Activated CD8-positive, alpha-beta memory T cell treated with anti-CD3 and anti-CD28 coated beads, Interleukin-2, amount 50 U/mL, for 24 hours (primary cell): ENCODE data around the gene MRGPRF.

Source experiments
- DNase-seq: peaks from one replicate; pipeline ENCODE4 v3.0.0-alpha.2; 2020; ENCODE audit errors: extremely low read depth

MRGPRF gene

GRCh38 chr11:69022260-69022659, 9.2 kb upstream of the MRGPRF start:
- no peak for DNase-seq

GRCh38 chr11:69018924-69019323, 5.9 kb upstream of the MRGPRF start:
- no peak for DNase-seq

DNA sequence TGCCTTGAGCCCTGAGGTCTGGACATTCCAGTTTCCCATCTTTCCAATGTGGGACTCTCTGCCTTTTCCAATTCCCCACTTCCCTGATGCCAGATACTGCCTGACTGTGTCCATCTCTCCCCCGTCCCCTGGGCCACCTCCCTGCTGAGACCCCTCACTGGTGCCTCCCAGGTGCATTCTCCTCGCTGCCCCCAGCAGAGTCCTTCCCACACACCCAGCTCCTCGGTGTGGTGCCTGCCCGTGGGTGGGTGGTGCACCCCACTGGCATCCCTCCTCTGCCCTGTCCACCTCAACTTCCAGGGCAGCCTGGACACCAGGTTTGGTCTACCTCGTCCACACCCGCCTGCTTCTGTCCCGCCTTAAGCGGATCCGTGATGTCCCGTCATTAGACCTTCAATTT, 4.9 kb upstream of the MRGPRF start:
- no peak for DNase-seq

- DNase-seq: no peak
Measured at GRCh38 chr11:69014898-69015549, 2.0 kb upstream of the MRGPRF start.

GRCh38 chr11:69014084-69014851, 1.2 kb upstream of the MRGPRF start:
- no peak for DNase-seq

DNA sequence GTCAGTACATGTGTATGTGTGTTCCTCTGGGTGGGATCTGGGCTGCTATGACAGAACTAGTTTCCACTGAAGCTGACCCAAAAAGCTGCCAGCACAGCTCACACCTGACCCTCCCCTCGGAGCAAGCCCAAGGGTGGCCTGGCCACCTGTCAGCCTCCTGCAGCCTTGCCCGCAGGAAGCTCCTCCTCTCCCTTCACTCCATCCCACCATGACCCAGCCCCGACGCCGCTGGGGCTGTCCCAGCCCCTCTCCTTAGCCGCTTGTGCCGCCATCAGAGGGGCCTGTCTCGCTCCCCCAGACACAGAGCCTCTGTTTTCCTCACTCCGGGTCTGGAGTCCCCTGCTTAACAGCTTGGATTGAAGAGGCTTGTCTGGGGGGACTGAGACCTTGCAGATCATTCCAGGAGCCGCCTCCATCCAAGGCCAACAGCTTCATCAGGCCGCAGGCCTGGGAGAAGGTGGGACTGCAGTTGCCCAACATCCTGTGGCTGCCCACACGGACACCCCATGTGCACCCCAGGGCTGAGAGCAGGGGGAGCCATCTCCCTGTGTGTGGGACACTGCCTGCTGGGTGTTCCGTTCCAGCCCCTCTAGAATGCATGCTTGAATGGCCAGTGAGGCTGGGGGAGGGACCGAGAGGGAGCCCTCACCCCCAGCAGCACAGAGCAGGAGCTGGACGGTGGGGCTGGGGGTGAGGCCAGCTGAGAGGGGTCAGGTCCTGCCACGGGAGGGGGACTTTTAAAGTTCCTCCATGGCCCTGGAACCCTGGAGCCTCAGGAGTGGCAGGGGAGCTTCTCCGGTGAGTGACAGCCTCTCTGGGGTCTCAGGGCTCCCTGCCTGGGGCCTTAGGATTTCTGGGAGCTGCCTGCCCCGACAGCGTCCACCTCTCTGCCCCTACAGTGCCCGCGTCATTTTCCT, 696 bp downstream of the MRGPRF start:
- no peak for DNase-seq

DNA sequence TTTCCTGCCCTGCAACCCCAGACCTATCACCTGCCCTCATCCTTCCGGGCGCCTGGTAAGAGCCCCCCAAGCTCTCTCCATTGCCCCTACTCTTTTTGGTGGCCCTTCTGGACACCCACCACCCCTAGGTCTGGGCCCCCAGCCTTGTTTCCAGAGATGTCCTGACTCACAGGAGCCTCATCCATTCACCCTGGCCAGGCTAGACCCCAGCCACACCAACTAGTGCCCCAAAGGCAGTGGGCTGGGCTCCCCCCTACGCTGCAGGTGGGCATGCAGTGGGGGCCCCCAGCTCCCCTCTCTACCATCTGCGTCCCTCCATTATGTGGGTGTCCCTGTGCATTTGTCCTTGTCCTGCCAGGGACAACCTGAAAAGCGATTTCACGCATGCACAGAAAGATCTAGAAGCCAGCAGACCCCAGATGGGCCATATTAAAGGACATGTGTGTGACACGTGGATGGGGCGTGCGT, 1.4 kb downstream of the MRGPRF start:
- no peak for DNase-seq

GRCh38 chr11:69010964-69011623, 2.0 kb downstream of the MRGPRF start:
- DNase-seq: no peak

DNA sequence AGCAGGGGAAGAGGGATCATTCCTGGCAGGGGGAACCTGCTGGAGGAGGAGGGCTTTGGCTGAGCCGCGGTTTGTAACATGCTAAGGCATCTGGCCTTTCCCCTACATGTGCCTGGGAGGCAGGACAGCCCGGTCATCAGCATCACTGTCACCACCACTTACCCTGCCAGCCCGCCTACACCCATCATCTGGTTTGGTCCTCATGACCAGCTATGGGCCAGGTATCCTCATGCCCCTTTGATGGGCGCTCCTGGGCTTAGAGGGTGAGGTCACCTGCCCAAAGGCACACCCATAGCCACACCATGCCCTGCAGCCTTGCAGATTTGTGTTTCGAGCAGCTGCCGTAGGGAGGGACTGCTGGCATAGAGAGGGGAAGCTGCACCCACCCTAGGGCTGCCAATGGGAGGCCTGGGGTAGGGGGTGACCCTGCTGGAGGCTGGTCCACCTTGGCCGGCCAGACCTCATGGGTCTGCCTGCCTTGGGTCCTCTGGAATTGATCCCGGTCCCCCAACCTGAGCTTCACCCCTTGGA, 2.6 kb downstream of the MRGPRF start:
- DNase-seq: no peak

DNA sequence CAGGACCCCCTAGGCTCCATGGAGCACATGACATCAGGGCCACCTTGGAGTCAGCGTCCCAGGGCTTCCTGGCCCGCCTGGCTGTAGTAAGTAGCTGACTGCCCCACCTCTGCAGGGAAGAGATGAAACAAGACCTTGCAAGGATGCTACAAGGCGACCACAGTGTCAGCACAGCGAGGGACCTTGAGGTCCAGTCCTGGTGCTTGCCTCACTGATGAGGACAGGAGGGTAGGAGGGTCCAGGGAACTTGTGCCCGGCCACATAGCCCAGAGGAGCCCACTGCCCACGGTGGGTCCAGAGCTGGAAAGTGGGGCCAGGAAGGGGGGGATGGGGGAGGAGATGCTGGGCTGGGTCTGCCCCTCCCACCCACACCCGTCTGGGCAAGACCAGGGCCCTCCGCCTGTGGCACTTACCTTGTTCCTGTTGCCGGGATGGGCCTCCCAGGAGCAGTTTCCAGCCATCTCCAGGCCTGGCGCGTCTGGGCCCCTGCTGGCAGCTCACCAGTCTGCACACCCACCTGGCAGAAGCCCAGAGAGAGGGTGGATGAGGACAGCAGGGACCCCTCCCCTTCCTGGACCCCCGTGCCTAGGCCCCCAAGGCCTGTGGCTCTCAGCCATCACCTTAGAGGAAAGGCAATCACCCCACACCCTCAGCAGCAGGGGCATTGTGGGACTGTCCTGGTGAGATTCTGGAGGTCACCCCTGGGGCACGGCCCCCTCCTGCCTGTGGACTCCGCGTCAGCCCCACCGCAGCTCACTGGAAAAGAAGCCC, 3.4 kb downstream of the MRGPRF start:
- no peak for DNase-seq

GRCh38 chr11:69008737-69009440, 4.2 kb downstream of the MRGPRF start:
- no peak for DNase-seq

- no peak for DNase-seq
Measured at GRCh38 chr11:69007975-69008381, 5.1 kb downstream of the MRGPRF start.

DNA sequence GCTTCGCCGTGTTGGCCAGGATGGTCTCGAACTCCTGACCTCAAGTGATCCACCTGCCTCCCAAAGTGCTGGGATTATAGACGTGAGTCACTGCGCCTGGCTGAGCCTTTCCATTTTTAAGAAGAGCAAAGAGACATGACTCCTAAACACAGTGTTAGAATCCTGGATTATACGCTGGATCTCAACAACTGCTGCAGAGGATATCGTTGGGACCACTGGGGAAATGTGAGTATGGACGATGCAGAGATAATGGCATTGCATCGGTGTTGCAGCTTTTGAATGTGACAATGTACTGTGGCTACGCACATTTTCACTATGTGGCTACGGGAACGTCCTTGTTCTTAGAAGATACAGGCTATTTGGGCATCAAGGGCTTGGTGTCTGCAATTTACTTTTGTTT, 6.2 kb downstream of the MRGPRF start:
- no peak for DNase-seq

DNA sequence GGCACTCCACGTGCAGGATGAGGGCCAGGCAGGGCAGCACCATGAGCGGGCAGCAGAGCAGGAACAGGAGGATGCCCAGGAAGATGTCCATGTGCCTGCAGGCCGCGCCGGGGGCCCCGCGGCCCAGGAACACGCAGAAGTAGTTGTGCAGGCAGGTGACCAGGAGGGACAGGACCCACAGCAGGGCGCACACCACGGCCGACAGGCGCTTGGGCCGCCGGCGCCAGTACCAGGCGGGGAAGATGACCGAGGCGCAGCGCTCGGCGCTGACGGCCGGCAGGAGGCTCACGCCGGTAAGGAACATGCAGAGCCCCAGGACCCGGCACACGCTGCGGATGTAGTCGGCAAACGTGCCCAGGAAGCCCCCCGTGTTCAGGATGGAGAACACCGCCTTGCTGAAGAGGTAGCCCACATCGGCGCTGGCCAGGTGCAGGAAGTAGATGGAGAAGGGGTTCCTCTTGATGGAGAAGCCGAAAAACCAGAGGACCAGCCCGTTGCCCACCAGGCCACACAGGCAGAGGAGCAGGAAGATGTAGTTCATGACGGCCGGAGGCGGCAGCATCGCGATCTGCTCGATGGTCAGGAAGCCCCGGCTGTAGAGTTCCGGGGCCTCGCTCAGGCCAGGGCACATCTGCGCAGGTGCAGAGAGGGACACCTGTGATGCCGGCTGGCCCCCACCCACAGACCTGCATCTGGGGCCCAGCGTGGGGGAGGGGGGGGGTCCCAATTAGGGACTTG, 7.2 kb downstream of the MRGPRF start:
- DNase-seq: no peak

GRCh38 chr11:69005183-69005630, 7.8 kb downstream of the MRGPRF start:
- DNase-seq: no peak

DNA sequence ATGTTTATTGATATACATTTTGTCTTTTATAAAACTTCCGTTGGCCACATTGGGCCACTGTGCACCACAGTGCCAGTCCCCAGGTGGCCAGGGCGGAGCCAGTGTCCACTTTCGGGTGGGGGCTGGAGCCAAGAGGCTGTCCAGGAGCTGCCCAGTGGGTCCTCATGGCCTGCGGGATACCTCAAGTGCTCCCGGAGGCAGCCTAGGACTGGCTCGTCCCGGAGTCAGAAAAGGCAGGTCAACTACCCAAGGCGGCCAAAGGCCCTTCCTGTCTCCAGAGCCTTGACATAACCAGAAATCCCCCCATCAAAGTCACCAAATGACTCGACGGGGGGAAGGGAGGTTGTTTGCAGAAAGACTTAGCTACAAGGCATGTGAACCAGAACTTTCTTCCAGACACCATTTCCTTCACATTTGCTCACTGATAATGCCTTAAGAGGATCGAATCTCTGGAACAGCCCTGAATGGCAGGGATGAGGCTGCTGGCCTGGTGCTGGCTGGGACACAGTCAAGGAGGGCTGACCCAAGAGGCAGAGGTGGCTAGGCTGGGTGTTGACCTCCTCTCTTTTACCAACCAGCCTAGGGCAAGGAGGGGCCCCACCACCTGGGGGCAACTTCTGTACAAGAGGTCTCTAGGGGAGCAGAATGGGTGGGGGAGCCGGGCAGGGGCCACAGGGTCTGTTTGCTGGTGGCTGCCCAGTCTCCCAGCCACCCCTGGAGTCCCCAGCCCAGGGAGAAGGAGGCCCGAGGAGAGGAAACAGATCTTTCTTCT, 8.4 kb downstream of the MRGPRF start:
- DNase-seq: no peak

GRCh38 chr11:69003866-69004367, 9.1 kb downstream of the MRGPRF start:
- DNase-seq: no peak

GRCh38 chr11:69003301-69003865, 9.7 kb downstream of the MRGPRF start:
- no peak for DNase-seq
